ENCODE measurements around the gene TPX2. TPM values are rescaled to one million over a fixed set of nuclear protein-coding genes. Genes with fewer than 3 reads are reported as not detected.

Gene TPX2
- total RNA-seq, 1 experiment from 2014 or later, result 248 TPM

- Histone ChIP-seq H3K9me3 (ENCODE audit: control insufficient read depth, insufficient read depth, low read depth, low read length) (no peaks in the 10 kb centered on the region), H3K4me3 (ENCODE audit: low read depth in 2 of 2, low read length in 2 of 2) (no peak overlapping the region), H3K36me3 (ENCODE audit: control insufficient read depth, insufficient read depth, low read length) (peaks cover 77% of the 10 kb centered on the region), H3K4me1 (ENCODE audit: control insufficient read depth, insufficient read depth, low read length) (no peaks in the 10 kb centered on the region), H3K27ac (ENCODE audit: low read length) (no peak overlapping the region), H3K27me3 (ENCODE audit: control insufficient read depth, insufficient read depth, low read length) (no peaks in the 10 kb centered on the region)
- intact Hi-C loops (cut with micrococcal nuclease; ENCODE audit: unreplicated experiment) (no loop called here), in situ Hi-C loops (cut with HindIII; ENCODE audit: low pct_unique_long_range_greater_than_20kb, low sequenced_read_pairs) (no loop called here)
- BruUV-seq (replicated peaks), result no TSS peak
- ChIA-PET CTCF (no interaction called here), POLR2A (no interaction called here)
- ATAC-seq, result no peak
- no peak for DNase-seq (ENCODE audit: low read depth, low spot score)
- TF ChIP-seq CTCF (IDR thresholded peaks at IDR 0.05) (no peak), POLR2AphosphoS5 (IDR thresholded peaks at IDR 0.05; ENCODE audit: low read depth, low read length) (no peak), TCF7L2 (IDR thresholded peaks at IDR 0.05; ENCODE audit: low read depth, low read length) (no peak), SIN3A (IDR thresholded peaks at IDR 0.05; ENCODE audit: borderline replicate concordance, insufficient read depth, low read depth, low read length) (no peak), REST (IDR thresholded peaks at IDR 0.05; ENCODE audit: insufficient read depth in 1 of 2, low read depth in 2 of 2, low read length in 1 of 2) (no peak)
Measured at GRCh38 chr20:31780839-31781238, 41.7 kb downstream of the TPX2 start.

GRCh38 chr20:31781945-31782344, 42.9 kb downstream of the TPX2 start:
- no peak for TF ChIP-seq TCF7L2 (IDR thresholded peaks at IDR 0.05; ENCODE audit: low read depth, low read length)
- 0 out of 2 replicates have a peak, but pooled peaks have one; percentile 10 for TF ChIP-seq POLR2AphosphoS5 (IDR thresholded peaks at IDR 0.05; ENCODE audit: low read depth, low read length)
- DNase-seq (ENCODE audit: low read depth, low spot score), result no peak
- no peaks in the 10 kb centered on the region for H3K4me1 ChIP-seq (ENCODE audit: control insufficient read depth, insufficient read depth, low read length)
- in situ Hi-C loops (cut with HindIII; ENCODE audit: low pct_unique_long_range_greater_than_20kb, low sequenced_read_pairs), result no loop called here
- no TSS peak for BruUV-seq (replicated peaks)
- H3K27me3 ChIP-seq (ENCODE audit: control insufficient read depth, insufficient read depth, low read length), result no peaks in the 10 kb centered on the region
- CTCF ChIA-PET, result no interaction called here
- H3K27ac ChIP-seq (ENCODE audit: low read length), result no peak overlapping the region
- peak; percentile 39; the same call in 1 of the 2 replicates for ATAC-seq
- POLR2A ChIA-PET, result interaction anchor here (0.6 to 0.7 kb wide), 2 partner anchors 32 to 80 kb away, joined by 3 to 9 read pairs; no protein-coding TSS in a partner anchor
- no peaks in the 10 kb centered on the region for H3K9me3 ChIP-seq (ENCODE audit: control insufficient read depth, insufficient read depth, low read depth, low read length)
- intact Hi-C loops (cut with micrococcal nuclease; ENCODE audit: unreplicated experiment), result no loop called here
- H3K4me3 ChIP-seq (ENCODE audit: low read depth in 2 of 2, low read length in 2 of 2), result no peak overlapping the region
- peaks cover 82% of the 10 kb centered on the region for H3K36me3 ChIP-seq (ENCODE audit: control insufficient read depth, insufficient read depth, low read length)

GRCh38 chr20:31784354-31785044, 45.4 kb downstream of the TPX2 start:
- no peak for ATAC-seq
- in situ Hi-C loops (cut with HindIII; ENCODE audit: low pct_unique_long_range_greater_than_20kb, low sequenced_read_pairs), result no loop called here
- H3K36me3 ChIP-seq (ENCODE audit: control insufficient read depth, insufficient read depth, low read length), result peaks cover 79% of the 10 kb centered on the region

More at GRCh38 chr20:31784354-31785044, 45.4 kb downstream of the TPX2 start:
- intact Hi-C loops (cut with micrococcal nuclease; ENCODE audit: unreplicated experiment), result no loop called here
- no peaks in the 10 kb centered on the region for H3K9me3 ChIP-seq (ENCODE audit: control insufficient read depth, insufficient read depth, low read depth, low read length)
- no peaks in the 10 kb centered on the region for H3K4me1 ChIP-seq (ENCODE audit: control insufficient read depth, insufficient read depth, low read length)
- H3K4me3 ChIP-seq (ENCODE audit: low read depth in 2 of 2, low read length in 2 of 2), result no peak overlapping the region
- no TSS peak for BruUV-seq (replicated peaks)
- TF ChIP-seq REST (IDR thresholded peaks at IDR 0.05; ENCODE audit: insufficient read depth in 1 of 2, low read depth in 2 of 2, low read length in 1 of 2) (no peak), POLR2AphosphoS5 (IDR thresholded peaks at IDR 0.05; ENCODE audit: low read depth, low read length) (no peak), CTCF (IDR thresholded peaks at IDR 0.05) (no peak; the same call in 1 of the 2 replicates), SIN3A (IDR thresholded peaks at IDR 0.05; ENCODE audit: borderline replicate concordance, insufficient read depth, low read depth, low read length) (no peak), TCF7L2 (IDR thresholded peaks at IDR 0.05; ENCODE audit: low read depth, low read length) (no peak)
- no peak for DNase-seq (ENCODE audit: low read depth, low spot score)
- H3K27ac ChIP-seq (ENCODE audit: low read length), result no peak overlapping the region
- CTCF ChIA-PET, result no interaction called here
- no peaks in the 10 kb centered on the region for H3K27me3 ChIP-seq (ENCODE audit: control insufficient read depth, insufficient read depth, low read length)
- POLR2A ChIA-PET, result interaction anchor here (0.6 kb wide), 1 partner anchor 145 kb away, joined by 3 read pairs; no protein-coding TSS in a partner anchor

Data from Panc1 (cell line).